Endometrial microvascular endothelial cells (primary cell): ENCODE results near the gene PRCD. TPM values are rescaled to one million over a fixed set of nuclear protein-coding genes. Genes with fewer than 3 reads are reported as not detected.
"Not testable (repeated sequence)": the region's sequence is repeated elsewhere in the genome, so short reads cannot be mapped to it uniquely, and the experiment has no call there.

ENCODE experiments used
- in situ Hi-C: cut with HindIII; loops from 2 replicates; pipeline ENCODE4 v1.10.0; 2017; ENCODE audit warnings: low sequenced_read_pairs, low pct_unique_long_range_greater_than_20kb; ENCODE audit errors: inconsistent ontology term
- total RNA-seq: library from RNA; depleted of rRNA; stranded (reverse); fragments of >200 nt; gene quantifications from one replicate; pipeline ENCODE4 v1.2.3, GENCODE V29; 2015; ENCODE audit errors: inconsistent ontology term

The PRCD gene
- total RNA-seq, 1 donor from 2014 or later, result not detected

GRCh38 chr17:76502341-76503211, 37.3 kb upstream of the PRCD start:
- in situ Hi-C loops, result no loop called here

DNA sequence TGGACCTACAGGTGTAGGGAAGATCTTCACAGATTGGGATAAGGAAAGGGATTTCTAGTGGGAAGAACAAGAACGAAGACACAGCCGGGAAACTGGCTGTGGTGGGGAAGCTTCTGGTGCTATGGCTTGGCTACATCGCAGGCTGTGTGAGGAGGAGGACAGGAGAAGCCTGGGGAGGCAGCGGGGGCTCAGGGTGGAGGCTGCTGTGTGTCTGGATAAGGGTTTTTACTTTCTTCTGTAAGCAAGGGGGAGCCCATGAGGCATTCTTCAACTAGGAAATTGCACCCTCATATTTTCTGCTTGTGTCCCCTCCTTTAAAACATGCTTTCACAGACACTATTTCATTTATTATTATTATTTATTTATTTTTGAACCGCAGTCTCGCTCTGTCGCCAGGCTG, 35.7 kb upstream of the PRCD start:
- in situ Hi-C loops, result no loop called here

DNA sequence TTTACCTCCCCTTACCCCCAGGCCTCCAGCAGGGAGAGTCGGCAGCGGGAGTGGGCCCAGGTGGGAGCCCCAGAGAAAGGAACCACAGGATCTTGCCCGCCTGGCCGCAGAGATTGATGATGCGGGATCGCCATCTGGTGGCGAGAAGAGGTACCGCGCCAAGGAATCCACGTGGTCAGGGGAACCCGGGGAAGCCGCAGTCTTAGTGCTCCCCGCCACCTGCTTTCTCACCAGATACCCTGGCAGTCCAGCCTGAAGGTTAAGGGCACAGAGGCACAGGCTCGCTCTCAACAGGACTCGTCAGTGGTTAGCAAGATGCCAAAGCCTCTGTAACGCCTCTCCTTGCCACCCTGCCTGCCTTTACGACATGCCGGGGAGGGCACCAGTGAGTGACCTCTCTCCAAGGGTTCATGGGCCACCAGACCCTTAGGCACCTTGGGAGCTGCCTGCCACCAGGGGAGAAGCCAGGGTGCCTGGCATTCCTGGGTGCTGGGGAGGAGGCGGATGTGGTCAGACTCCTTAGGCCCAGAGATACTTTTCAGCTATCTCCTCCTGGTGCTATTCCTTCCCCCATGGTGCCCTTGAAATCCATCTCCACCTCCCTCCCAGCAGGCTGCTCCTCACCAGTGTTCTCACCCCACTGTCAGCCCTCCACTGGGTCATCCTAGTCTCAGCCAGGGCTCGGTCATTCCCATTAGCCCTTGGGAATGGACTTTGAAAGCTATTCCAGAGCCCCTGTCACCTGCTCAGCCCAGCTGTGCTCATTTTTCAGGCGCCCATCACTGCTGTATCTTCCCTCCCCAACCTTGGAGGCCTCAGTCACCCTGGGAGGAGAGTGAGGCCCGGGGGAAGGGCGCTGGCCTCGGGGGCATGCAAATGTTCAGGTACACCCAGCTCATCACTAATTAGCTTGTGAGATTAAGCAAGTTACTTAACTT, 33.2 kb upstream of the PRCD start:
- in situ Hi-C loops, result no loop called here

DNA sequence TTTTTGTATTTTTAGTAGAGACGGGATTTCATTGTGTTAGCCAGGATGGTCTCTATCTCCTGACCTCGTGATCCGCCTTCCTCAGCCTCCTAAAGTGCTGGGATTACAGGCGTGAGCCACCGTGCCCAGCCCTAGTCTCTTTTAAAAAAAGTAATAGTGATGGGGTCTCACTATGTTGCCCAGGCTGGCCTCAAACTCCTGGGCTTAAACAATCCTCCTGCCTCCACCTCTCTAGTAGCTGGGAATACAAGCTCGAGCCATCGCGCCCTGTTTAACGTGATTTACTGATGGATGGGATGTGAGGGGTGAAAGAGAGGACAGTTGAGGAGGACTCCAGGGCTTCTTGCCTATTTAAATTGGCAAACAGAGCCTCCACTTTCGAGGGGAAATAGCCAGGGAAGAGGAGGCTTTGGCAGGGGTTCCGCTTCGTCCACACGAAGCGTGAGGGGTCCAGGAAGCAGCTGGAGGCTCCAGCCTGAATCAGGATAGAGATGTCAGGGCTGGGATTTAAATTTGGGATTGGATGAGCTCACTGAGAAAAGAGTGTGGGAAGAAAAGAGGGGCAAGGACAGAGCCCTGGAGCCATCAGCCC, 31.3 kb upstream of the PRCD start:
- in situ Hi-C loops, result not testable (repeated sequence)

- in situ Hi-C loops, result no loop called here
Measured at GRCh38 chr17:76510831-76511244, 29.0 kb upstream of the PRCD start.

DNA sequence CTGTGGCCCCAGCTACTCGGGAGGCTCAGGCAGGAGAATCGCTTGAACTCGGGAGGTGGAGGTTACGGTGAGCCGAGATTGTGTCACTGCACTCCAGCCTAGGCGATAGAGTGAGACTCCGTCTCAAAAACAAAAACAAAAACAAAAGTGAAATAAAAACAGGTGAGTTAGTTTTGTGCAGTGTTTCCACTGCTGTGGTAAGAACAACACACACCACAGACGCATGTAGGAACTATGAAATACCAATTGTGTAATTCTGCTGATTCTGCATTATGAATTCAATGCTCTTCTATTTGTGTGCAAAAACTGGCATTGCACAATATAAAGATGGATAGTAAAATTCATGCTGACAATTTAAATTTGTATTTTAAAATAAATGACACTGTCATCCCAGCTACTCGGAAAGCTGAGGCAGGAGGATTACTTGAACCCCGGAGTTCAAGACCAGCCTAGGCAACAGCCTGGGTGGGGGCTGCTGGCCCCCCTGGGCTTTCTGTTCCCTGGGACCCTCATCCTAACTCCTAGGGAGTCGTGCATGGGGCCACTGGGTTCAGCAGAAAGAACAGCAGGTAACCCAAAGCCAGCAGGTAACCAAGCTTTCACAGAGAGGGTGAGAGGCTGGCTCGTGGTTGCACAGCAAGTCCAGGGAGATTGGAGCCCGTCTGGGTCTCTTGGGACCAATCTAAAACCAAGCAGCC, 28.0 kb upstream of the PRCD start:
- in situ Hi-C loops, result no loop called here

GRCh38 chr17:76512366-76513305, 27.2 kb upstream of the PRCD start:
- in situ Hi-C loops, result no loop called here

DNA sequence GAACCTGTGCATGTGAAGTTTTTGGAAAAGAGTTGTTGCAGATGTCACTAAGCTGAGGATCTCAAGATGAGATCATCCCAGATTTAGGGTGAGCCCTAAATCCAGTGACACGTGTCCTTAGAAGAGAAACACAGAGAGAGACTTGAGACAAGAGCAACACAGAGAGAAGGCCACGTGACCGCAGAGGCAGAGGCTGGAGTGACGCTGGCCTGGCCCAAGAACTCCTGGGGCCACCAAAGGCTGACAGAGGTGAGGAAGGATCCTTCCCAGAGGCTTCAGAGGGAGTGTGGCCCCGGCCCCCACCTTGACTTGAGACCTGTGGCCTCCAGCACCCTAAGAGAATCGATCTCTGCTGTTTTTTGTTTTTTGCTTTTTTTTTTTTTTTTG, 26.5 kb upstream of the PRCD start:
- in situ Hi-C loops, result no loop called here

DNA sequence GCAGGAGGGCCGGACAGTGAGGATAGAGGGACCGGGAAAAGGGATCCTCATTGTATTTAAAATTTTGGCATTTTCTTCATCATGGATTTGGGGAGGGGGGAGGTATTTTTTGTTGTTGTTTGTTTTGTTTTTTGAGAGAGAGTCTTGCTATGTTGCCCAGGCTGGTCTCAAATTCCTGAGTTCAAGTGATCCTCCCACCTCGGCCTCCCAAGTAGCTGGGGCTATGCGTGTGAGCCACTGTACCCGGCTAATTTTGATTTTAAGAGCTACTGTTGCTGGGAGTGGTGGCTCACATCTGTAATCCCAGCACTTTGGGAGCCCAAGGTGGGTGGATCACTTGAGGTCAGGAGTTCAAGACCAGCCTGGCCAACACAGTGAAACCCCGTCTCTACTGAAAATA, 25.5 kb upstream of the PRCD start:
- in situ Hi-C loops, result not testable (repeated sequence)

GRCh38 chr17:76515274-76515949, 24.4 kb upstream of the PRCD start:
- in situ Hi-C loops, result no loop called here

GRCh38 chr17:76517638-76518038, 22.2 kb upstream of the PRCD start:
- in situ Hi-C loops, result no loop called here

DNA sequence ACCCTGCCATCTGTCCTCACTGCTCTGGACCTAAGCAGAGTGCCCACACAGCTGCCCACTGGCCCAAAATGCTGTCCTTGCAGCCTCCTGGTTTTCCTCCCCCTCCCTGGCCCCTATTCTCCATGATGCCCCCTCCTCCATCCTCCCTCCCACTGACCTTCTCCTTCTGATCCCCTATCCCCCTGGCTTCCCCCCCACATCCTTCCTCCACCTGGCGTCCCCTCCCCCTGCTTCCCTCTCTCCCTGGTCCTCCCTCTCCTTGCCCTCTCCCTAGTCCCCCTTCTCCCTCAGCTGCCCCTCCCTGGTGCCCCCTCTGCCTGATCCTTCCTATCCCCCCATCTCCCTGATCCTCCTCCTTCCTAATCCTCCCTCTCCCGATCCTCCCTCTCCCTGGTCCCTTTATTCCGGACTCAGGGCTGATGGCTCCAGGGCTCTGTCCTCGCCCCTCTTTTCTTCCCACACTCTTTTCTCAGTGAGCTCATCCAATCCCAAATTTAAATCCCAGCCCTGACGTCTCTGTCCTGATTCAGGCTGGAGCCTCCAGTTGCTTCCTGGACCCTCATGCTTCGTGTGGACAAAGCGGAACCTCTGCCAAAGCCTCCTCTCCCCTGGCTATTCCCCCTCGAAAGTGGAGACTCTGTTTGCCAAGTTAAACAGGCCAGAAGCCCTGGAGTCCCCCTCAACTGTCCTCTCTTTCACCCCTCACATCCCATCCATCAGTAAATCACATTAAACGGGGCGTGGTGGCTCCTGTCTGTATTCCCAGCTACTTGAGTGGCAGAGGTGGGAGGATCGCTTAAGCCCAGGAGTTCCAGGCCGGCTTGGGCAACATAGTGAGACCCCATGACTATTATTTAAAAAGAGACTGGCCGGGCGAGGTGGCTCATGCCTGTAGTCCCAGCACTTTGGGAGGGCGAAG, 20.5 kb upstream of the PRCD start:
- in situ Hi-C loops, result no loop called here

- in situ Hi-C loops, result no loop called here
Measured at GRCh38 chr17:76521262-76521661, 18.6 kb upstream of the PRCD start.

- in situ Hi-C loops, result not testable (repeated sequence)
Measured at GRCh38 chr17:76521683-76522082, 18.2 kb upstream of the PRCD start.

DNA sequence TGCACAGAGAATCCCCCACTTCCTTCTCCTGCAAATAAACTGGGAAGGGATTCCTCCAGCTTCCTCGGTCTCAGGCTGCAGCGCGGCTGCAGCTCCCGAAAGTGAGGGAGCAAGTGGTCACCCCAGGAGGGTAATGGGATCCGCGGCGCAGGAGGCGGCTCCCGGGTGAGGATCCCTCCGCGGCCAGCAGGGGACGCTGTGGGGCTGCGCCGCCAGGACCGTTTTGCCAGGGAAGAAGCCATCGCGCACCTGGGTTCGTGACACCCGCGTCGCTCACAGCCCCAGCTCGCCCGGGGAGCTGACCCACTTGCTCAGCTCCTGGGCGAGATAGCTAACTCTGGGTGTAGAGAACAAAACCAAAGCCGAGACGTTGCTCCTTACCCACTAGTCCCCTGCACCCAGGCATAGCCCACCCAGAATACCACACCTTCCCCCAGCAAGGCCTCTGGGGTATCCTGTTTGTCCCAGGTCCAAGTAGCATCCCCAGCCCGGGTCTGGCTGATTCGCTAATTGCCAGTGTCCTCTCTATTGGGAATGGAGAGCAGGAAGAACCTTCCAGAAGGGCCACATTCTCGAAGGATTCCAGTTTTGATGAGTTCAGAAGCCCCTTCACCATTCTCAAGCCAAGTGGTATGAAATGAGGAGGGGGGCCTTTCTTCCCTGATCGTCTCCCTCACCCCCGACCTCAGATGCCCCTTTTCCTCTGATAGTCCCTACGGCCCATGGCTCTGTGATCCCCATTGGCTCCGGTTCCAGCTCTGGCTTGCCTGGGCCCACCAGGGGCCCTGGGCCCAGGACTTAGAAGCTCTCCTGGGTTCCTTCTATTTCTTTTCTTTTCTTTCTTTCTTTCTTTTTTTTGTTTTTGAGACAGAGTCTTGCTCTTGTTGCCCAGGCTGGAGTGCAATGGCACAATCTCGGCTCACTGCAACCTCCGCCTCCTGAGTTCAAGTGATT, 16.5 kb upstream of the PRCD start:
- in situ Hi-C loops, result no loop called here
